Stimulated activated CD8-positive, alpha-beta memory T cell treated with anti-CD3 and anti-CD28 coated beads, Interleukin-2, amount 100 ng/mL, for 1 hour (primary cell): ENCODE measurements around the gene HOXD11.

Experiments used
- DNase-seq, 2 donors: peaks; one replicate each; pipeline ENCODE4 v3.0.0-alpha.2; 2020; ENCODE audit warnings: low read depth in 2 of 2

Gene HOXD11

DNA sequence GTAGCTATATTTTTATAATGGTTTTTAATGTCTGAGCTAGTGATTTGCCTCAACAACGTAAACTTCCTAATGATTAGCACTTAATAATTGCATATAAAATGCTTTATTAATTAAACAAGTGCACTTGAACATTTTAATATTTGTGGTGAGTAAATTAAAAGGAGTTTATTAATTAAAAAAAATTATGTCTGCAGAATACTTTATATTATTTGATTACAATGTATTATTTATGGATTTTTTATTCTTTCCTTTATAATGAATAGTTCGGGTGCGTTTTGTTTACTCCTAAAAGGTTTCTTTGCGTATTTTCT, 24.7 kb downstream of the HOXD11 start:
- no peak for DNase-seq

- no peak for DNase-seq
Observed at GRCh38 chr2:176132205-176133171, 25.4 kb downstream of the HOXD11 start.

- no peak for DNase-seq
Observed at GRCh38 chr2:176133389-176133788, 26.3 kb downstream of the HOXD11 start.

DNA sequence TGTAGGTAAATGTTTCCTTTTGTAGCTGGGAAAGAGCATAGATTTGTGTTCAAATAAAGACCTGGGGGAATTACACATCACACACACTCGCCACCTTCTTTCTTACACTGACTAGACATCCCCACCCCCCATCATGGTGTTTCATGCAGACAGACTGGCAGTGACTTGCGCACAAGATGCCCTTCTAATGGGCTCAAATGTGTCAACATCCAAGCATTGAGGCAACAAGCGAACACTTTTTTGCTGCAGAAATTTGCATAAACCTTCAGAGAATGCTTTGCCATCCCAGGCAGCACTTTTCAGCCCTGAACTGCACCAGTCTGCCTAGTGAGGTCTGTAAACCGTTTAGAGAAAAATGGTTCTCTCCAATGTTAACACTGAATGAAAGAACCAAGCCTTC, 27.0 kb downstream of the HOXD11 start:
- DNase-seq: no peak

- DNase-seq: no peak
Observed at GRCh38 chr2:176135035-176135440, 28.0 kb downstream of the HOXD11 start.

- no peak for DNase-seq
Observed at GRCh38 chr2:176136374-176137251, 29.5 kb downstream of the HOXD11 start.

GRCh38 chr2:176137252-176137580, 30.1 kb downstream of the HOXD11 start:
- no peak for DNase-seq

DNA sequence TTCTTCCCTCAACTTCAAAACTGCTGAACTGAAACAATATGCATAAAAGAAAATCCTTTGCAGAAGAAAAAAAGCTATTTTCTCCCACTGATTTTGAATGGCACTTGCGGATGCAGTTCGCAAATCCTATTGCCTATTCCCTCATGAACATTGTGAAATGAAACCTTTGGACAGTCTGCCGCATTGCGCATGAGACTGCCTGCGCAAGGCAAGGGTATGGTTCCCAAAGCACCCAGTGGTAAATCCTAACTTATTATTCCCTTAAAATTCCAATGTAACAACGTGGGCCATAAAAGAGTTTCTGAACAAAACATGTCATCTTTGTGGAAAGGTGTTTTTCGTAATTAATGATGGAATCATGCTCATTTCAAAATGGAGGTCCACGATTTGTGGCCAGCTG, 30.8 kb downstream of the HOXD11 start:
- DNase-seq: no peak

DNA sequence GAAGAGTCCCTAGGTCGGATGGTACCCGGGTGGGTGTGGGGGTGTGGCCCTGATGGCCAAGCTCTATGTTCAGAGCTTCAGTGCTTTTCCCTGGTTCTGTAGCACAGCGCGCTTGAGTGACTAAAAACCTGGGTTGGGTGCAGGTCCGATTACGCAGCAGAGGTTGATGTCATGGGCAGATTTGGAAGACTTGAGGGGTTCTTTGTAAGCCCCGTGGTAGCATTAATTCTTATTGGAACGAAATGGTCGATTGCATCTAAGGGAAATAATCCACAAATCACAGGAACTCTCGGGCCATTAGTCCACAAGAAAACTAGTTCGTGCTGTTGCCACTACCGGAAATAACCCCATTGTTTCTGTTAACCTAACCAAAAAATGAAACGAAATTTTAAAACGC, 31.4 kb downstream of the HOXD11 start:
- no peak for DNase-seq

DNA sequence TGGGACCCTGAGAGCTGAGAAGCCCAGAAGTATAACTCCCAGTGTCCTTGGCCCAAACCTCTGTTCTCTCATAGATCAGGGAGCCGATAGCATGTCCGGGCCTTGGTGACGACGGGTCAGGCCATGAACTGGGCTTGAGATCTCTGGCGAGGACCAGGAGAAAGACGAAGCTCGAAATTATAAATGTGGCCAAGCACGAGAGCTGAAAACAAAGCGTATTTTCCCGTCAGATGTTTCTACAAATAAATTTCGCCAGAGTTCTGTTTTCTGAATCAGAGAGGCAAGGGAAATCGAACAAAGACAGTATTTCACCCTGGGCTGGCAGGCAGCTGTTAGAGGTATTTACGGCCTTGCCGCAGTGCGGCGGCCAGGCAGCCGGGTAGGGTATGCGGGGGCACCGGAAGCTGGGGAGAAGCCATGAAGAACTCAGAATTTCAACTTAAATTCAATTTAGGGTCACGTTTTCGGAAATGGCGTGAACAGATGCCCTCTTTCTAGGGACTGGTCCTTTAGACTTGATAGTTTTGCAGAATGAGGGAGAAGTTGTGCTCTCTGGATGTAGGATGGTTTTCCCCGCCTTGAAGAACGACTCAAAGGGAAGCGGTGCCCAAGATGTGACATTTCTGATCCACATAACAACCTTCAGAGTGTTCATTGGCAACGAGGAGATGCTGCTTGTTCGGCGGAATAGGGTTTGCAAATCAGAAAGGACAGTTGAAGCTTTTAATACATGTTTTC, 32.0 kb downstream of the HOXD11 start:
- DNase-seq: no peak

- DNase-seq: no peak
Observed at GRCh38 chr2:176139661-176140512, 32.8 kb downstream of the HOXD11 start.

DNA sequence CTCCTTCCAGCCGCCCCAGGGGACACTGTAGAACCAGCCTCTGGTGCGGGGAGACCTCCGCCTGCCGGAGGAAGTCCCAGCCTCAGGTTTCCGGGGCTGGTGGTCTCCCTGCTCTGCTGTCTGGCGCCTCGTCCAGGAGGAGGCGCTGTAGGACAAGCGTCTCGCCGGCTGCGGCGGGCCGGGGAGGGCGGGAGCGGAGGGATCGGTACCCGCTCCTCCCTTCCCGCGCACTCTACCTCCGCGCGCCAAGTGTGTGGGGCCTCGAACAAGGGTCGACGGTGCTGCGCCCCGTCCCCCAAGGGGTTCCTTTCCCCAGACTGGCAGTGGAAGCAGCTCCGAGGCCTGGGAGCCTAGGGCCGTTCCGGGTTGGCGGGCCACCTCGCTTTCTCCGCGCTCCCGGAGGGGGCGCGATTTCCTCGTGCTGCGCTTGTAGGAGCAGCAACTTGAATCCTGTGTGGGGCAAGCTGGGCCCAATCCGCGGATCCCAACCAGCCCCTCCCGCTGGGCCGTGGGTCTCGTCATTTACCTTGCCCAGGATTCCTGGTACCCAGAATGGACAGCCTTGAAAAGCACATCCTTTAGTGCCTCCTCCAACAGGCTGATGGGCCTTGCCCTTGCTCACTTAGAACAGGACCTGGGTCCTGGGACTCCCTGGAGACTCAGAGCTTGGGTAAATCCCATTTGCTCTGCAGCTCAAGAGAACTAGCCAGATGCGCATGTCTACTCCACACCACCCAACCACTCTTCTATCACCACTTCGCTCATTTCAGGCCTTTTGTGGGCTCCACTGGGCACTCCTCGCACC, 33.6 kb downstream of the HOXD11 start:
- DNase-seq: peak in 1 of 2 donors; percentile 42

GRCh38 chr2:176142281-176142680, 35.2 kb downstream of the HOXD11 start:
- DNase-seq: no peak

DNA sequence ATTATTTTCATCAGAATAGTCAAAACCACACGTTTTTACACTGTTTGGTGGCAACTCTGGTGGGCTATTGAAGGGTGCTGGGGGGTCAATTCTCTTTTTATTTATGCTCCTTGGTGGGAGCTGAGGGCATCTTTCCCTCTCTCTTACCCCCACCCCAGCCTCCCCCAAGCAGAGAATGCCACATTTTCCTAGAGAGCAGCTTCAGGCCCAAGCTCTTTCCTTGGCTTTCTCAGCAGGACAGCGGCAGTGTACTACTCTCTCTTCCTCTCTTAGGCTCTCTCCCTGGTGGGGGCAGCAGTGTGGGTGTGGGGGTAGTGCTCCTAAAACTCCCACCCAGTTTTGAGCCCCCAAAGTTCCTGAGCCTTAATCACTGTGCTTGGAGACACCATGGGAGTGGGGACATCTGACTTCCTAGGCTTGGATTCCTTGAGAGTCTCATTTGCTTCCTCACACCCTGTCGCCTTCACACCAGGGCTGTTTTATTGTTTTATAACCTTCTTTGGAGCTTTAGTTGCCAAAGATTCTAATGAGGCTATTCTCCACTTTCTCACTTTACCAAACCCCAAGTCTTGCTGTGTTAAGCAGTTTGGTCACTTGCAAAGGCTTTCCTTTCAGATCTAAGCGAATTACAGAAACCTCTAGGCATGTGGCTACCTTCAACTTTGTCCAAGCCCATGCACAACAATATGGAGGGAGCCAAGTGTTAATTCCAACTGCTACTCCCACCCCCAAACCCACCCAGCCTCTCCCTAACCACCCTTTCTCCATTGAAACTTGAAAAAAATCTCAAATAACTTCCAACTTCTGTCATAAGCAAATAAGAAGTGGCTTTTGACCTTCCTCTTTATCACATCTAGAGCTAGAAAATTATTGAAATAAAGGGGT, 38.2 kb downstream of the HOXD11 start:
- DNase-seq: no peak

DNA sequence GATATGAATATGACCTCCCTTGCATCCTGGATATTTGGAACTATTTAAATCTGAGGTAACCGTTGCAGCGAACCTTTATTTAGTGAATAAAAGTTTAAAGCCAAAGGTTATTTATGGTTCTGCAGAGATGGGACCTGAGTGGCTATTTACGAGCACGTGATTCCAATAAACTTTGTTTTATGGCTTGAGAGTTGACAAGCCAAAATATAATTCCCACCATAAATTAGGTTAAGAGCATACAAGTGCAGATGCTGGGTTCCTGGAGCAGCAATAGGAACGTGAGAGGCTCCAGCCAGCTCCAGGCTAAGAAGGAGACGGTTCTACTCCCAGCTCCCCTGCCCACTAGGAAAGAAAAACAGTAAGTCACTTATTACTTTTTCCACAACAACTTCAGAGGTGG, 39.0 kb downstream of the HOXD11 start:
- no peak for DNase-seq

DNA sequence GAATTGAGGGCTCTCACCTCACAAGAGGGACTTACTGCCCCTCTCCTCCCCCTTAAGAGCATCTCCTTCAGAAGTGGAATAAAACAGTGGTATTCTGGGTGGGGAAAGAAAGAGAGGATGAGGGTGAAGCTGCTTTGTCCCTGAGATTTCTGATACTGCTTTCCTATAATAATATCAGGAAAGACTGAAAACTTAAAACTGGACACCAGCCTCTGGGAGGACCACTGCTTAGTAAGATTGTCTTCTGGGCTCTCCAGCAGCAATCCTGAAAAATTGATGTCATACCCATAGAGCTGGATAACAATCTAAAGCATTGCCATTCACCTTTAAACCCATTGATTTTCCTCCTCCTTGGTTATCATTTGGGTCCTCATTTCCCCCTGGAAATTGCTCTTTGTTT, 39.6 kb downstream of the HOXD11 start:
- DNase-seq: no peak

GRCh38 chr2:176147210-176147799, 40.2 kb downstream of the HOXD11 start:
- no peak for DNase-seq

GRCh38 chr2:176147800-176148496, 40.9 kb downstream of the HOXD11 start:
- DNase-seq: no peak
